GM23338 (cell line): ENCODE data around the gene FDXR. TPM values are rescaled to one million over a fixed set of nuclear protein-coding genes. Genes with fewer than 3 reads are reported as not detected.
A peak's percentile ranks its signal among the peaks of the same experiment; 100 is the strongest.

Experiments used
- ATAC-seq: fragments of 200-7000 bp; cut with Tn5 transposase; 3 replicates; pipeline ENCODE4 v1.9.1; 2020
- DNase-seq: peaks from one replicate; pipeline ENCODE4 v3.0.0-alpha.2; 2015; ENCODE audit warnings: low spot score
- H2AFZ ChIP-seq: fragments of 200-600 bp; sonication (generic); 2 replicates; pipeline ENCODE4 v1.8.0; 2016; ENCODE audit warnings: antibody characterized with exemption, mild to moderate bottlenecking, moderate library complexity
- H3F3A ChIP-seq: fragments of 200-600 bp; sonication (generic); replicated peaks from 2 replicates; pipeline ENCODE4 v1.8.0; 2017; ENCODE audit warnings: antibody characterized with exemption, mixed run types, low read depth
- H3K27ac ChIP-seq: fragments of 200-600 bp; sonication (generic); 2 replicates; pipeline ENCODE4 v1.6.1; 2016; ENCODE audit warnings: low read depth
- H3K27me3 ChIP-seq: fragments of 200-600 bp; sonication (generic); 2 replicates; pipeline ENCODE4 v1.8.0; 2016; ENCODE audit warnings: mild to moderate bottlenecking, mixed run types, moderate library complexity; ENCODE audit not compliant: insufficient read depth
- H3K36me3 ChIP-seq: fragments of 200-600 bp; sonication (generic); 2 replicates; pipeline ENCODE4 v1.8.0; 2016; ENCODE audit warnings: mild to moderate bottlenecking; ENCODE audit not compliant: insufficient read depth
- H3K4me1 ChIP-seq: fragments of 200-600 bp; sonication (generic); 2 replicates; pipeline ENCODE4 v1.8.0; 2016; ENCODE audit warnings: mild to moderate bottlenecking, moderate library complexity; ENCODE audit not compliant: insufficient read depth
- H3K4me2 ChIP-seq: fragments of 200-600 bp; sonication (generic); 2 replicates; pipeline ENCODE4 v1.7.1; 2017; ENCODE audit warnings: mixed run types
- H3K4me3 ChIP-seq: fragments of 200-600 bp; sonication (generic); 2 replicates; pipeline ENCODE4 v1.6.1; 2016; ENCODE audit warnings: mixed run types
- H3K79me2 ChIP-seq: fragments of 200-600 bp; sonication (generic); replicated peaks from 2 replicates; pipeline ENCODE4 v1.8.0; 2017; ENCODE audit warnings: mild to moderate bottlenecking; ENCODE audit not compliant: insufficient read depth
- H3K9me2 ChIP-seq: fragments of 200-600 bp; sonication (generic); 2 replicates; pipeline ENCODE4 v1.8.0; 2017; ENCODE audit not compliant: insufficient read depth
- H4K20me1 ChIP-seq: fragments of 200-600 bp; sonication (generic); replicated peaks from 2 replicates; pipeline ENCODE4 v1.8.0; 2017; ENCODE audit warnings: mild to moderate bottlenecking; ENCODE audit not compliant: insufficient read depth
- H3K27ac Mint-ChIP-seq: 2 replicates; pipeline ENCODE4 v1.8.0; 2020; ENCODE audit warnings: inconsistent platforms, mild to moderate bottlenecking, moderate library complexity, mixed read lengths
- H3K27me3 Mint-ChIP-seq: 3 replicates; pipeline ENCODE4 v1.8.0; 2022; ENCODE audit warnings: low read depth, mild to moderate bottlenecking, moderate library complexity, mixed read lengths, inconsistent platforms; ENCODE audit not compliant: insufficient read depth, poor library complexity
- H3K36me3 Mint-ChIP-seq: 3 replicates; pipeline ENCODE4 v1.8.0; 2021; ENCODE audit warnings: low read depth, mild to moderate bottlenecking, inconsistent platforms, moderate library complexity, mixed read lengths
- H3K4me1 Mint-ChIP-seq: 3 replicates; pipeline ENCODE4 v1.8.0; 2020; ENCODE audit warnings: mild to moderate bottlenecking, inconsistent platforms, mixed read lengths
- H3K4me3 Mint-ChIP-seq: 3 replicates; pipeline ENCODE4 v1.8.0; 2021; ENCODE audit warnings: moderate library complexity, mild to moderate bottlenecking, inconsistent platforms, mixed read lengths
- H3K9me3 Mint-ChIP-seq: 3 replicates; pipeline ENCODE4 v1.8.0; 2020; ENCODE audit warnings: moderate library complexity, mild to moderate bottlenecking, inconsistent platforms, mixed read lengths
- CREB1 ChIP-seq: fragments of 250-450 bp; sonication (Bioruptor Pico); IDR thresholded peaks from 2 replicates; pipeline ENCODE4 v1.5.0; 2020; ENCODE audit warnings: low read depth, mild to moderate bottlenecking, moderate library complexity
- CTCF ChIP-seq, 2 experiments: fragments of 200-600 bp in 1 of 2; sonication (generic) in 1 of 2; conservative IDR thresholded peaks; 2 replicates each; pipeline versions ENCODE4 v1.5.1 to v1.6.1; 2016 to 2017; ENCODE audit warnings: antibody characterized with exemption in 2 of 2, low read depth in 2 of 2, mild to moderate bottlenecking in 2 of 2, moderate library complexity in 1 of 2
- ETS1 ChIP-seq: IDR thresholded peaks from 2 replicates; pipeline ENCODE4 v1.6.1; 2016; ENCODE audit warnings: antibody characterized with exemption
- EZH2 ChIP-seq: fragments of 200-600 bp; sonication (generic); IDR thresholded peaks from one replicate; pipeline ENCODE4 v1.8.0; 2017; ENCODE audit warnings: antibody characterized with exemption, mild to moderate bottlenecking, low read depth; ENCODE audit not compliant: unreplicated experiment
- EZH2phosphoT487 ChIP-seq: fragments of 200-600 bp; sonication (generic); IDR thresholded peaks from one replicate; pipeline ENCODE4 v1.8.1; 2018; ENCODE audit warnings: antibody characterized with exemption; ENCODE audit not compliant: unreplicated experiment
- JUNB ChIP-seq: IDR thresholded peaks from one replicate; pipeline ENCODE4 v1.6.1; 2016; ENCODE audit warnings: antibody characterized with exemption; ENCODE audit not compliant: unreplicated experiment
- NANOG ChIP-seq: IDR thresholded peaks from 2 replicates; pipeline ENCODE4 v1.6.1; 2016; ENCODE audit warnings: antibody characterized with exemption, borderline replicate concordance
- POLR2AphosphoS5 ChIP-seq: IDR thresholded peaks from 2 replicates; pipeline ENCODE4 v1.6.1; 2016; ENCODE audit warnings: antibody characterized with exemption, low read depth
- REST ChIP-seq: IDR thresholded peaks from one replicate; pipeline ENCODE4 v1.6.1; 2018; ENCODE audit warnings: antibody characterized with exemption; ENCODE audit not compliant: unreplicated experiment
- STAT1 ChIP-seq: IDR thresholded peaks from one replicate; pipeline ENCODE4 v1.6.1; 2016; ENCODE audit warnings: antibody characterized with exemption; ENCODE audit not compliant: unreplicated experiment
- ZNF114 ChIP-seq: fragments of 250-450 bp; sonication (Bioruptor Pico); IDR thresholded peaks from 2 replicates; pipeline ENCODE4 v1.5.0; 2020; ENCODE audit warnings: mild to moderate bottlenecking, moderate library complexity
- ZNF331 ChIP-seq: fragments of 250-450 bp; sonication (Bioruptor Pico); IDR thresholded peaks from 2 replicates; pipeline ENCODE4 v1.5.0; 2020; ENCODE audit warnings: low read depth, mild to moderate bottlenecking, moderate library complexity
- ZNF462 ChIP-seq: fragments of 250-450 bp; sonication (Bioruptor Pico); IDR thresholded peaks from 2 replicates; pipeline ENCODE4 v1.5.0; 2020; ENCODE audit warnings: mild to moderate bottlenecking, moderate library complexity
- polyA plus RNA-seq: library from polyadenylated mRNA; unstranded; fragments of >200 nt; fragmentation: Nextera tagmentation; extraction: Ambion mirVana; gene quantifications from 2 replicates; pipeline ENCODE4 v1.2.1, GENCODE V29; 2016
- total RNA-seq: library from RNA; depleted of rRNA; stranded (reverse); fragments of >200 nt; shearing (Covaris generic); gene quantifications from 2 replicates; pipeline ENCODE4 v1.2.3, GENCODE V29; 2014

FDXR gene
- total and polyA plus RNA-seq, 2 experiments from 2014 or later, result 21.7 to 33.1 TPM

DNA sequence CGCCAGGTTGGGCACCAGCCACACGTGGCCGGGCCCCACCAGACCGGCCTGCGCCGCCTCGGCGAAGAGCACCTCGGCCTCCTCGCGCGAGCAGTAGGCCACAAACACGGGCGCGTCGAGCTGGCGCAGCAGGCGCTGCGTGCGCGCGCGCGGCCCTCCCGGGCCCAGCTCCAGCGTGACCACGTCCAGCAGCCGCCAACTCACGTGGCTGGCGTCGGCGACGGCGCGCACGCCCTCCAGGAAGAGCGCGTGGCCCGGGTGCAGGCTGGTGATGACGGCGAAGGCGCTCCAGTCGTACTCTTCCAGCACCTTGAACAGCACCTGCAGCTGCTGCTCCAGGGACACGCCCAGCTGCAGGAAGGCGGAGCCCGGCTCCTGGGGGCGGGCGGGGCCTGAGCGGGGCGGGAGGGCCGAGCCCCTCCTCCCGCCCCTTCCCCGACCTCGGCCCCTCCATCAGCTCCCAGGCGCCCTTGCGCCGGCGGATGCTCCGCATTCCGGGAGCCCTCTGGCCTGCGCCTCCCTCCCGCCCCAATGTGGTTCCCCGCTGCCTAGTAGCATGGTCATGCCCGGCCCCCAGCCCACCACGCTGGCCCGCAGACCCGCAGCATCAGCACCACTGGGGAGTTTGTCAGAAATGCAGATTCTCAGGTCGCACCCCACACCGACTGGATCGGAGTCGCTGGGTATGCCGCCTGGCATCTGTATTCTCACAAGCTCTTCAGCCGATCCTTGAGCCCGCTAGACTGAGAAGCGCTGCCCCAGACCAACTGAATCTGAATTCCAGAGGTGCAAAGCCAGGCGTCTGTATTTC lies 20.4 kb downstream of the FDXR start:
- H3K27me3 Mint-ChIP-seq, result peaks cover 75% of the 10 kb centered on the region
- no peak overlapping the region for H3K27ac ChIP-seq

More for the DNA sequence above, 20.4 kb downstream of the FDXR start:
- no peaks in the 10 kb centered on the region for H3K36me3 ChIP-seq
- no peaks in the 10 kb centered on the region; the same call in 1 of the 3 replicates for H3K4me1 Mint-ChIP-seq
- H3K27me3 ChIP-seq, result peaks cover 96% of the 10 kb centered on the region
- H3K4me3 ChIP-seq, result peak overlapping the region; percentile 66
- H3F3A ChIP-seq, result no peaks in the 10 kb centered on the region
- H3K4me2 ChIP-seq, result peak overlapping the region; percentile 94
- no peaks in the 10 kb centered on the region for H3K79me2 ChIP-seq
- TF ChIP-seq REST (peak; percentile 74), EZH2phosphoT487 (no peak), STAT1 (no peak), POLR2AphosphoS5 (peak; percentile 80), ETS1 (no peak), ZNF331 (no peak), NANOG (no peak), ZNF114 (CRISPR knock-in tag) (no peak), CREB1 (CRISPR knock-in tag) (peak; percentile 83), ZNF462 (CRISPR knock-in tag) (no peak), CTCF (conservative IDR thresholded peaks at IDR 0.05; ENCODE audit: low read depth in 2 of 2) (no peak), JUNB (no peak), EZH2 (peak; percentile 39)
- peaks cover 8% of the 10 kb centered on the region for H3K4me1 ChIP-seq
- ATAC-seq (peak; percentile 89), DNase-seq (peak; percentile 94)
- no peaks in the 10 kb centered on the region for H3K9me2 ChIP-seq
- H3K36me3 Mint-ChIP-seq, result no peaks in the 10 kb centered on the region; the same call in 2 of the 3 replicates
- no peaks in the 10 kb centered on the region; the same call in 1 of the 2 replicates for H4K20me1 ChIP-seq
- H3K4me3 Mint-ChIP-seq, result peak overlapping the region; percentile 84
- no peak overlapping the region for H3K27ac Mint-ChIP-seq
- peak overlapping the region; percentile 95 for H2AFZ ChIP-seq
- H3K9me3 Mint-ChIP-seq, result no peaks in the 10 kb centered on the region
